ENCODE data around the gene CASP12.
"Not testable (repeated sequence)": the region's sequence is repeated elsewhere in the genome, so short reads cannot be mapped to it uniquely, and the experiment has no call there.

The CASP12 gene

DNA sequence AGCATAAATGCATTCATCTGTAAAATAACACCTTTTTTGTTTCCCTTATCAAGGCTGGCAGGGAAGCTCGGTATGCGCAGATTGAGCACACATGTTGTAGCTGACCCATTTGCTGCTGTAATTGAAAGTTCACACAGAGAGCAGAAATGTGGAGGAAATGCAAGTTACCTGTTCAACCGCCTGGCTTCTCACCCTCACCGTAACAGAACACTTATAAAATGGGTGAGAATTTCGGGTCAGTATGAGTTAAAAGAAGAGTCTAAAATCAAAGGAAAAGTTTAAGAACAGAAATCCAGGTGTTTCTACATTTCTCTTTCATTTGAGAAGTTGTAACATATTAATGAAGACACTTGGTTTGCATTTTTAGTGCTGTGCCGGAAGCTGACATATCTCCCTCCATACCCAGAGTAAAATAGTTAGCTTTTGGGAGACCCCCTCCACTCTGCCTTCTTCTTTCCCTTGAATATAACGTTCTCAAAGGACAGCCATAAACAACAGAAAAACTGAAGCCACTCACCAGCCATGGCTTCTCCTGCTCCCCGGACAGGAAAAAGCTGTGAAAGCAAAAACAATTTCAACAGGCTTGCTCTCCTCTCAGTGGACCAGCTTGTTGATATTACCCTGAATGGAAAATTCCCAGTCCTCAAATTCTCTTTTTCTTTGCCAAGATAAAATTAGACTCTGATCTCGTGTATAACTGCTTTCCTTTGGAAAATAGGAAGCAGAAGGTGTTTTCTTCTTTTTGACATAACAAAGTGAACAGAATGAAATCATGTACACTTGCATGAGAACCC, at the start of gene CASP12:
CASP12 (minus strand) TSS at position 570 of the 794 bp plus-strand sequence.
- no peak for DNase-seq

DNA sequence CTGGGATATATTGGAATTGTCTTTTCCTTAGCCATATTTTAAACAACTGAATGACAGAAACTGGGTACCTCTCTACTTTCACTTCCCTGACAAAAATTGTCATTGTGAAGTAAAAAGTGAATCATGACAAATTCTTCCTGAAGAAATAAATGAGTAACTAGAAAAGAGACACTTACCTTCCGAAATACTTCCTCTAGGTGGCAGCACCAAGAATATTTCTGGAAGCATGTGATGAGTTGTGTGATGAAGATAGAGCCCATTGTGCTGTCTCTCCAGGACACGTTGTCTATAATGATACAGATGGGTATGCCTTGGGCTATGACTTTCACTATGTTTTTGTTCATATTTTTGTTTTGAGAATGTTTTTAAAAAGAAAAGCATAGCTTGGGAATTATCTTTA, 48.6 kb upstream of the CASP12 start:
- DNase-seq: no peak

DNA sequence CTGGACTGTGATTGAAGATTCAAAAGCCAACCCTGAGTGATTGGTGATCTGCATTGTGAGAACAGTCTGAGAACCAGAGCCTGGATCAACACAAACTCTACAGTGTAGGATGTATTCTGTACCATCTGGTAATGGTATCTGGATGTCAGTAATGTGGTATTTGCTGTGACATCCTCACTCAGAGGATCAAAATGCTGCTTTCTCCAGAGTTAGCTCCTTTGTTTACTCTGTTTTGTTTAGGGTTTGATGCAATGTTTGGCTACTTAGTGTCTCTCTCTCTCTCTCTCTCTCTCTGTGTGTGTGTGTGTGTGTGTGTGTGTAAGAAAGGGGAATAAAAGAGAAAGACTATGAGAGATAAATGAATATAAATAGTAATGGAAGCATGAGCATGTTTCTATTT, 45.8 kb upstream of the CASP12 start:
- no peak for DNase-seq

DNA sequence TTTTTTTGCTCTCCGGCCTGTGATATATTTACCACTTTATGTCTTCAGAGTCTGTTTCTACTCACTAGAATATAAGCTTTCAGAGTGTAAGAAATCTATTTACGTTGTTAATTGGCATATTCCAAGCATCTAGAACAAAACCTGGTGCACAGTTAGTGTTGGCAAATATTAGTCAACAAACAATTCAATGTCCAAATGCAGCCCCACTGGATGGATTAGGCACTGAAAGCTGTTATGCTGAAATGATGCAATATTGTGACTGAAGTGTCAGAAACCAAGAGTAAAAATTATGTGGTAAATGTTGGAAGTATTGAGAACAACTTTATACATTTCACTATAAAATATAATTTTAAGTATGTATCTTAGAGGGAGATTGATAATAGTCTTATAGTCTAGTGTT, 45.3 kb upstream of the CASP12 start:
- no peak for DNase-seq

DNA sequence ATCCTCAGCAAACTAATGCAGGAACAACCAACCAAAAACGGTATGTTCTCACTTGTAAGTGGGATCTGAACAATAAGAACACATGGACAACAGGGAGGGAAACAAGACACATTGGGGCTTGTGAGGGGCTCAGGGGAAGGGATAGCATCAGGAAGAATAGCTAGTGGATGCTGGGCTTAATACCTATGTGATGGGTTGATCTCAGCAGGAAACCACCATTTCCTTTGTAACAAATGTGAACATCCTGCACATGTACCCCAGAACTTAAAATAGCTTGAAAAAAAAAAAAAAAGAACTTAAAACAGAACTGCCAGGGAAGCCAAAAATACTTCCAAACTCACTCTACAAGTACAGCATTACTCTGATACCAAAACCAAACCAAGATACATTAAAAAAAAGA, 36.3 kb upstream of the CASP12 start:
- no peak for DNase-seq

DNA sequence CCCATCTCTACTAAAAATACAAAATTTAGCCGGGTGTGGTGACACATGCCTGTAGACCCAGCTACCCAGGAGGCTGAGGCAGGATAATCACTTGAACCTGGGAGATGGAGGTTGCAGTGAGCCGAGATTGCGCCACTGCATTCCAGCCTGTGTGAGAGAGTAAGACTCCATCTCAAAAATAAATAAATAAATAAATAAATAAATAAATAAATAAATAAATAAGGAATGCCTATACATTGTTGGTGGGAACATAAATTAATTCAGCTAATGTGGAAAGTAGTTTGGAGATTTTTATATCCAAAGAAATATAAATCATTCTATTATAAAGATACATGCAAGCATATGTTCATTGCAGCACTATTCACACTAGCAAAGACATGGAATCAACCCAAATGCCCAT, 35.8 kb upstream of the CASP12 start:
- not testable (repeated sequence) for DNase-seq

DNA sequence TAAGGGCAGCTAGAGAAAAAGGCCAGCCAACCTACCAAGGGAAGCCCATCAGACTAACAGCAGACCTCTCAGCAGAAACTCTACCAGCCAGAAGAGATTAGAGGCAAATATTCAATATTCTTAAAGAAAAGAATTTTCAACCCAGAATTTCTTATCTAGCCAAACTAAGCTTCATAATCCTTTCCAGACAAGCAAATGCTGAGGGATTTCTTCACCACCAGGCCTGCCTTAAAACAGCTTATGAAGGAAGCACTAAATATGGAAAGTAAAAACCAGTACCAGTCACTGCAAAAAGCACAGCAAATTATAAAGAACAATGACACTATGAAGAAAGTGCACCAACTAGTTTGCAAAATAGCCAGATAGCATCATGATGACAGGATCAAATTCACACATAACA, 30.6 kb upstream of the CASP12 start:
- DNase-seq: no peak

DNA sequence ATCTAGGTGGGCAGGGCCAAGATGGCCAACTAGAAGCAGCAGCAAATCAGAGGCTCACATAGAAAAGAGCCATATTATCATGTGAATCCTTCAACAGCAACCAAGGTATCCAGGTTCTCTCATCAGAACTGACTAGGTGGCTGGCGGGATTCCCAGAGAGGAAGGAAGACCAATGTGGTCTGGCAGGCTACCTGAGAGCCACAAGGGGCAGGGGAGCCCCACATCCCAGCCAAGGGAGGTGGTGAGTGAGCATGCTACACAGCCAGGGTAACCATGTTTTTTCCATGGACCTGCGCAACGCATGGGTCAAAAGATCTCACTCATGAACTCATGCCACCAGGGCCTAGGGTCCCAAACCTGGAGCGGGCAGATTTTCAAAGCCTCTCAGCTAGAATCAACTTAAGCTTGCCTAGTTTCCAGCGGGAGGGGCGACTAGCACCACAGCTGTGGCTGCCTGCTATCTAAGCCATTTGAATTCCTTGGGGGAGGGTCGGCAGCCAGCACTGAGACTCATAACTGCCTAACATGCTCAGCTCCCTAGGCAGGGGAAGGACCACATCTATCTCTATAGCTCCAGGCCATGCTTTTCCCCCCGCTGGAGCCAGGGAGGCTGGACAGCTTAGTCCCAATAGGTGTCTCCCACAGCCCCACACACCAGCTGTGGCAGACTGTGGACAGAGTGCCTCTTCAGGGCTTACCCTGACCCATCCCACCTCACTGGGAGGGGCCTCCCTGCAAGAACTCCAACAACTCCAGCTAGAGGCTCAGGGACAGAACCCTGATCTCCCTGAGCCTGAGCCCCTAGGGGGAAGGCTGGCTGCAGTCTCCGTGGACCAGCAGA, 28.7 kb upstream of the CASP12 start:
- DNase-seq: no peak

DNA sequence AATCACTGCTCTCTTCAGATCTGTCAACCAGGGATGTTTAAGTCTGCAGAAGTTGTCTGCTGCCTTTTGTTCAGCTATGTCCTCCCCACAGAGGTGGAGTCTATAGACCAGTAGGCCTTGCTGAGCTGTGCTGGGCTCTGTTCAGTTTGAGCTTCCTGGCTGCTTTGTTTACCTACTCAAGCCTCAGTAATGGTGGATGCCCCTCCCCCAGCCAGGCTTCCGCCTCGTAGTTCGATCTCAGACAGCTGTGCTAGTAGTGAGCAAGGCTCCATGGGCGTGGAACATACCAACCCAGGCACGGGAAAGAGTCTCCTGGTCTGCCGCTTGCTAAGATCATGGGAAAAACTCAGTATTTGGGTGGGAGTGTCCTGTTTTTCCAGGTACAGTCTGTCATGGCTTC, 27.6 kb upstream of the CASP12 start:
- no peak for DNase-seq

DNA sequence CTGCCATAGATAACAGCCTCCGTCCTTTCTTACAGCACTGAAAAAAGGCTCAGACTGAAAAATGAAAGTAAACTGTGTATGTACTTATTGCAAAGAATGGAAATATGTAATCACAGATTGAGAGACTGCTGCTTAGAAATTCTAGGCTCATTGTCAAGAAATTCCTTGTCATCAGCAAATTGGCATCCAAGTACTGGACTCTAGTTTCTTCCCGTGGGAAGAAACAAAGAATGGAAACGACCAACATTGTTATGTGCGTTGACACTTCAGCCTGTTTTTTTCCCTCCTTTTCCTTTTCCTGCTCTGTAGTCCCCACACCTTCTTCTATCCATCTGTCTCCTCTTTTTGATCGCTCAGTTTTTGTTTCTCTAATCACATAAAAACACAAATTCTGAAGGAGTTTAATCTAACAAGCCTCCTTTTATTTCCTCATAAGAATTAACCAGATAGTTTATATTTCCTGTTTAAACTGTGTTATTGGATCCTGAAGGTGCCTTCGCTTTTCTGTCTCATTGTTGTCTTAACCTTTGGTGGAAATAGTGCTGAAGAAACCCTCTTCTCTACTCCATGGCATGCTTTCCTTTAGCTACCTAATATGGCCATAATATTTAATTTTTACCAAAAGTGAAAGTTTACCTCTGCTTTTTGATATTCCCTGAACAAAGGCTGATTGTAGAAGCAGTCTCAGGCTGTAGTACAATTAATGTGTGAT, 20.0 kb upstream of the CASP12 start:
- no peak for DNase-seq

DNA sequence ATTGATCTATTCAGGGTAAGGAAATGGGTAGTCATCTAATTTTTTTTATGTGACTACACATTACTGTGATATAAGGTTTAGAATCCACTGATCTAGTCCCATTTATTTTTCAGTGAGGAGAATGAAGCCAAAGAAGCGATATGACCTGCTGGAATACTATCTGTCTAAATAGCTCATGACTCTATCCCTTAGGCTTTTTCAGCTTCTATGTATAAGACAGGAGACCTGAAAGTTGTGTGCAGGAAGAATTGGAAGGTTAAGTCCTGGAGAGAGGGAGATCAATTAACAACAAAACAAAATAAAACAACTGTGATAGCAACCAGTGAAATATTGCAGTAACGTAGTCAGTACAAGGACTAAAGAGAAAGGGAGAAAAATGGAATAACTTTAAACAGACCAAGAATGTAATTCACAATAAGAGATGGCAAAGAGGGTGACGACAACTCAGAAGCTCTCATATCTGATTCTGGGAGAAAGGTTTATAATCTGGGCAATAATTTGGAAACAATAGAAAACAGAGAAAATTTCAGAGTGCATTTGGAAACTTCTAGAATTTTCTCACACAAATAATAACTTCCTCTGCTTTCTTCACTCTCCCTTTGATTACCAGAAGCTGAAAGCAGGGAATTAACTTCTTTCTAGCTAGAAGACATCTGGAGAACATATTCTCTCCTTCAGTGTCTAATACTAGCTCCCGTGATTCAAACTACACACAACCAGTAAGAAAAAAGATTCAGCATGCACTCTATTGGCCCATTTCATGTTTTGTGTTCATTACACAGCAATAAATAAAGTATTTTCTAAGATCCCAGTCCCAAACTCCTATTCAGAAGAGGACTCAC, 19.2 kb upstream of the CASP12 start:
- DNase-seq: no peak

DNA sequence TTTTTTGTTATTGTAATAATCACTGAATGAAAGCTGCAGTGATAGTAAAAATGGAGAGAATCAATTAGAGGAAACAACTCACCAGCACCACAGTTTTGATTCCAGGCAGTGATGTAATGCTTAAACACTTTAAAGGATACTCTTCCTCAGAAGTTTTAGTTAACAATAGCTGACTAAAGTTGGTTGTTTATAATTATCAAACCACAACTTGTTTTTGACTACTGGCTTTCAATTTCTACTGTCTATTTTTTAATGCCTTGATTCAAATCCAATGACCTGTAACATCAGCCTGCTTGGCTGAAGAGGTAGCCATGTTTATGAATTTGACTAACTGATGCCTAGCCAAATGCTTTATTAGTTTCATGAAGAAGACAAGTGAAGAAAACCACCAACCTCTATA, 18.2 kb upstream of the CASP12 start:
- DNase-seq: no peak

DNA sequence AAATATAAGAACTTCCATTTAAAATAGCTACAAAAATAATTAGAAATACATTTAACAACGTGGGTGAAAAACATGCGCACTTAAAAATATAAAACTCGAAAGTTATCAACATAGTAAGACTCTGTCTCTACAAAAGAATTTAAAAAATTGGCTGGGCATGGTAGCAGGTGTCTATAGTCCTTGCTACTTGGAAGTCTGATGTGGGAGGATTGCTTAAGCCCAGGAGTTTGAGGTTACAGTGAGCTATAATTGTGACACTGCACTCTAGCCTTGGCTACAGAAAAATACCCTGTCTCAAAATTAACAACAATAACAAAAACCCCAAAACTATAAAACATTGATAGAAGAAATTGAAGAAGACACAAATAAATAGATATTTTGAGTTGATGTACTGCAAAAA, 13.8 kb upstream of the CASP12 start:
- DNase-seq: no peak

DNA sequence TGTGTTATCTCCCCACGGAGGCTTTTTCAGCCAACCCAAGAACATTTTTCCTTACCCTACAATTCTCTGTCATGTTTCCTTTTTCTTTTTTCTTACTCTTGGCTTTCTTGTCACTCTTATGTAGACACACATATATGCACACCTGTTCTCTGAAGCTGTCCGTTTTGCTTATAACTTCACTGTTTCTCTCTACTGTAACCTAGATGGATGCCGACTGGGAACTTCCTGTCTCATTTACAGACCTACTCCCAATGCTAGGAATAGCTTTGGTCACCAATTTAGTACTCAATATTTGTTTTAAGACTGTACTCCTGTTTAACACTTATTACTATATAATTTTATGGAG, 9.9 kb upstream of the CASP12 start:
- DNase-seq: no peak

DNA sequence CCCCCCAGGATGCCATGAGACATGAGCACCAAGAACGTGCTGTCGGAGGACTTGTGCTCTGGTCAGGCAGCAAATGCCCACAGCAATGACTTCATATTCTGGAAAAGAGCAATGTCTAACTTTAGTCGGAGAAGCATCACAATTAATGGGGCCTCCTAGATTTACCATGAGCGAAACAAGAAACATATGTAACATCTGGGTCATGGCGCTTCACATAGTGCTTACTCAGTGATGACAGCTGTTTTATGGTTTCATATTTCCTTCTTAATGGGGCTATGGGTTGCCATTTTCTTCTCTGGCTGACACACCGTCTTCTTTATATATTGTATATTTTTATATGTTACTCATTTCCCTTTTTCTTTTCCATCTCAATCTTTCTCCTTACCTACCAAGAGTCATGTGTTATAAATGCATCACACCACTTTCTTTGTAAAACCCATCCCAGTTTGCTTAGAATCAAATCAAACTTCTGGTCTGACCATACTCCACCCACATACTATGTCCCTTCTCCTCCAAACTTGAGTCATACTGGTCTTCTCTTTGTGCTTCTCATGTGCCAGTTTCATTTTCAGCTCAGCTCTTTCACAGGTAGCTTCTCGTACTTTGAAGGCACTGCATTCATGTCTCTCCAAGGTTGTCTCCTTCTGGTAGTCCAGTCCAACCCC, 9.4 kb upstream of the CASP12 start:
- DNase-seq: no peak

DNA sequence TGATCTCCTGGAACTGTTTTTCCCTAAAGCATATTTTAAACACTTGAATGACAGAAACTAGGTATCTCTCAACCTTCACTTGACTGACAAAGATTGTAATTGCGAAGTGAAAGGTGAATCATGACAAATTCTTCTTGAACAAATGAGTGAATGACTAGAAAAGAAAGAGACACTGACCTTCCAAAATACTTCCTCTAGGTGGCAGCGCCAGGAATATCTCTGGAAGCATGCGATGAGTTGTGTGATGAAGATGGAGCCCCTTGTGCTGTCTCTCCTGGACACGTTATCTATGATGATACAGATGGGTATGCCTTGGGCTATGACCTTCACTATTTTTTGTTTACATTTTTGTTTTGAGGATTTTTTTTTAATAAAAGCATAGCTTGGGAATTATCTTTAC, 7.0 kb upstream of the CASP12 start:
- DNase-seq: no peak

DNA sequence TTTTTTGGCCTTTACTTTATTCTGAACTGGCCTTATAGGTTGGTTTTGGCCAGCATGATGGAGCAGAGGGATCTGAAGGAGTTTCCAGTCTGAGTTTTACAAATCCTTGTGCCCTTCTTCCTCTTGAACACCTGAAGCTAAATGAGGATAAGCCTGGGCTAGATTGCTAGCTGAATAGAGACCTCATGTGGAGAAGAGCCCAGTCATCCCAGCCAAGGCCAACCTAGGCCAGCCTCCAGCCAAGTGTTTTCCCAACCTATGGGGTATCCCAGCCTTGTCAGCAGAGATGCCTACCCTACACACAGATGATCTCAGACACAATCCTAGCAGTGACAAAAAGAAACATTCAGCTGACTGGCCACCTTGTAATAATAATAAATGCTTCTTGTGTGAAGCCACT, 966 bp upstream of the CASP12 start:
- no peak for DNase-seq

DNA sequence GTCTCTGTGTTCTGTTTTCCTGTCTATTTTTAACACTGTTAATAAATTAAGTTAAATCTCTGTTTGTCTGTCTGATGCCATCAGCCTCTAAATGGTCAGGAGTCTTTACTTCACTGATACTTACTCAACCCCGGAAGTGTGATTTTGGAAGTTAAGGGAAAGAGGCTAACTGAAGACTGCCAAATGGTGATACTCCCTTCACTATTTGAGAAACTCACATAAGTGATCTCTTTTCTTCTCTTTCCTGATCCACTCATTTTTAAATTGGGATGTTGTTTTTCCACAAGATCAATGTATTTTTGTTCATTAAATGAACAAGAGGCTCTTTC, 389 bp upstream of the CASP12 start:
- DNase-seq: no peak

DNA sequence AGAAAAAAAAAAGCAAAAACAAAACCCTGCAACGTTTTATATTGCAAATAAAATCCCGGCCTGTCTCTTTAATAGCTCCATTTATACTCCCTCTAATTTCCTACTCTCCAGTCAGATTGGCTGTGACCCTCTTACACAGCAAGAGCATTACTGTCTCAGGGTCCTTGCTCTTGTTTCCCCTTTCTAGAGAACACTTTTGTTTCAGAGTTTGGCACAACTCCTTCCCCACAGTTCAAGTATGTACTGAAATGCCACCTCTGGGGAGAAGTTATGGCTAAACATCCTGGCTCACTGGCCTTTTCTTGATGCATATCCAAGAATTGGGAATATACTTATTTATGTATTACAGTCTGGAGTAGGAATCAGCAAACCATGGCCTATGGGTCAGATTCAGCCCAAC, 2.6 kb downstream of the CASP12 start:
- no peak for DNase-seq

DNA sequence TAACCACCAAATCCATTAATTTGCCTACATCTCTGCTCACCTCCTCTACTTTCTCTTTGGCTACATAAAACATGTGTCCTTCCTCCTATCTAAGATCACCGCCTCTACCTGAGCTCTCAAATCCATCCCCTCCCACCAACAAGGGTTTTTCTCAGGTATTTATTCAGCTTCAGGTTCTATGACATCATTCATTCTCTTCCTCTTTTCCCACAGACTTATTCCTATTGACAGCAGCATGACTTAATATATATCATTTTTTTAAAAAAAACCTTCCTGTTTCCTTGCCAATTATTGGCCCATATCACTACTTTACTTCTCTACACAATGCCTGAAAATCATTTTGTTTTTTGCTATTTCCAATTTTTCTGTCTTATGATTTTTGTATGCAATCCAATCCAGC, 4.4 kb downstream of the CASP12 start:
- DNase-seq: no peak

DNA sequence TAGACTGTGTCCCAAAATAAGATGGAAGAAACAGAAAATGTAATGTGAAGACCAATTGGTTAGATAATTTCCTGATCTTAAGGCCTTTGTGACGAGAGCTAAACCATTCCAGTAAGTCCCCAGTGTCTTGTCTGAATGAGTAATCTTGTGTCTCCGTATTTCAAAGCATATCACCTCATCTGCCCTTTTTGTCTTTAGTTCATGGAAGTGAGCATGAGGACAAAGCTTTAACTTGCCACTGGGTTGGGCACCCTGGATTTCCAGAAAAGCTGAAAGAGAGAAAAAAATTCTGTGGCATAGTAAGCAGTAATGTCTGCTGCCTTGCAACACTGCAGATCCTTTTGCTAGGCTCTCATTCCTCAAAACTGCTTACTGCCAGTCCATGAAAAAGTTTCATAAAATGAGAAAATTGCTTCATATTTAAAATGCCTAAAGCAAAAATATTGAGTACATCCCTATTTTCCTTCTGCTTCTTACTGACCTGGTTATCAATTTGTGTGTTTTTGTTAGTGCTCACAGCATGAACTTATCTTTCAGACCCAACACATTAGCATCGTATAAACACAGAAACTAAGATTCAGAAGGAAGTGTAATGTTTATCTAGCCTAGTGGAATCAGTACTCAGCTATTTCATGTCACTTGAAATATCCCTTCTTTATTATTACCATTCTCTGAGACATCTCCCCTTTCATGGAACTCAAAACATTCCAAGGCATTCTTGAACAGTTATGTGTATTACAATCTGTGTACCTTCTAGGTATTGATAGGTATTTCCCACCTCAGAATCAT, 5.3 kb downstream of the CASP12 start:
- DNase-seq: no peak

DNA sequence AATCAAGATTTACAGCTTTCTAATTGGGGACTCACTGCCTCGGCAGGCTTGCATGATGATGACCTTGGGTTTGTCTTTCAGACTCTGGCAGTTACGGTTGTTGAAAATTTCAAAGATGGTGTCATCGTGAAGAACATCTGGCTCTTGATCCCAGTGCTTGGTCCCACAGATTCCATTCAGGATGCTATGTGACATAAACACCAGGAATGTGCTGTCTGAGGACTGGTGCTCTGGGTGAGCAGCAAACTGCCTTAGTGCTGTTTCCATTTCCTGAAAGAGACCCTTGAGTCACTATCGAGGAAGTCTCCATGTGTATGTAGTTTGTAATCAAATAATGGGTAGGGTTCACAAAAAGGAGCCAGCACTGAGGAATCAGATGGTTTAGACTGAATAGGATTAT, 7.1 kb downstream of the CASP12 start:
- DNase-seq: no peak

Measured in activated naive CD4-positive, alpha-beta T cell treated with anti-CD3 and anti-CD28 coated beads, Interleukin-2, amount 50 U/mL, for 16 hours (primary cell).